Body of pancreas (tissue), 4 donors: Measurements from ENCODE around the gene ABHD12B. TPM values are rescaled to one million over a fixed set of nuclear protein-coding genes. Genes with fewer than 3 reads are reported as not detected.

Experiments
- ATAC-seq: fragments of 150-250 bp; one replicate; pipeline ENCODE4 v1.9.1; 2016
- DNase-seq, 4 donors: peaks; one replicate each; pipeline ENCODE4 v3.0.0-alpha.2; 2019
- H3K27ac ChIP-seq, 4 donors: fragments of 200-600 bp; sonication (generic); 1 replicate in 3 of 4; 2 replicates in 1 of 4; pipeline versions ENCODE4 v1.5.1 to v1.6.1; 2016 to 2019; ENCODE audit warnings: mild to moderate bottlenecking in 1 of 4, mixed read lengths in 1 of 4, moderate library complexity in 1 of 4
- H3K27me3 ChIP-seq, 2 donors: fragments of 200-600 bp; sonication (generic); one replicate each; pipeline ENCODE4 v1.6.0; 2016; ENCODE audit warnings: mild to moderate bottlenecking in 1 of 2
- H3K36me3 ChIP-seq, 2 donors: fragments of 200-600 bp; sonication (generic); replicated peaks in 1 of 2; 2 replicates each; pipeline ENCODE4 v1.5.1; 2016; ENCODE audit warnings: low read depth in 2 of 2; ENCODE audit not compliant: insufficient read depth in 1 of 2
- H3K4me1 ChIP-seq: fragments of 200-600 bp; sonication (generic); one replicate; pipeline ENCODE4 v1.6.0; 2016
- H3K4me3 ChIP-seq, 2 donors: fragments of 200-600 bp; sonication (generic); 1 replicate in 1 of 2; 2 replicates in 1 of 2; pipeline ENCODE4 v1.5.1; 2016 to 2019
- H3K9me3 ChIP-seq, 3 donors: fragments of 200-600 bp; sonication (generic); 1 replicate in 2 of 3; 2 replicates in 1 of 3; pipeline ENCODE4 v1.5.1; 2016
- CTCF ChIP-seq, 7 experiments: fragments of 450-650 bp in 4 of 7; fragments of 200-600 bp in 3 of 7; sonication (generic) in 3 of 7; IDR thresholded peaks; one replicate each; pipeline ENCODE4 v1.5.1; 2016 to 2019; ENCODE audit warnings: antibody characterized with exemption in 7 of 7
- POLR2A ChIP-seq, 3 donors: fragments of 450-650 bp; IDR thresholded peaks; one replicate each; pipeline ENCODE4 v1.6.1; 2016; ENCODE audit warnings: antibody characterized with exemption in 3 of 3, mild to moderate bottlenecking in 2 of 3
- WGBS, 2 donors: methylation state at CpG; one replicate each; pipeline ENCODE4 v1.1.5; 2017; 5-methylcytosine and 5-hydroxymethylcytosine counted together
- intact Hi-C: fragments of 100-400 bp; cut with DNase I; formaldehyde crosslinking; loops from one replicate; pipeline ENCODE4 v1.15.1; 2023
- total RNA-seq, 2 donors: library from RNA; depleted of rRNA; stranded (reverse); fragments of >200 nt; gene quantifications; one replicate each; pipeline ENCODE4 v1.1.0, GENCODE V29; 2016

The ABHD12B gene
- total RNA-seq, 2 donors from 2014 or later, result not detected

GRCh38 chr14:50825307-50825706 lies 46.5 kb upstream of the ABHD12B start:
- Histone ChIP-seq H3K36me3 (no peaks in the 10 kb centered on the region), H3K27me3 (no peaks in the 10 kb centered on the region), H3K4me3 (no peak overlapping the region), H3K27ac (no peak overlapping the region), H3K9me3 (no peaks in the 10 kb centered on the region), H3K4me1 (peaks cover 23% of the 10 kb centered on the region)
- 91 to 96% methylated on average over 1 of the region's 1 CpG for WGBS, 2 donors
- TF ChIP-seq POLR2A (IDR thresholded peaks at IDR 0.05), result no peak
- no peak for TF ChIP-seq CTCF (IDR thresholded peaks at IDR 0.05)
- no peak for DNase-seq
- ATAC-seq, result no peak
- intact Hi-C loops, result no loop called here

- H3K9me3 ChIP-seq, result no peaks in the 10 kb centered on the region
- no peak for DNase-seq
- intact Hi-C loops, result no loop called here
- no peaks in the 10 kb centered on the region for H3K36me3 ChIP-seq
- H3K27me3 ChIP-seq, result no peaks in the 10 kb centered on the region
- no peak overlapping the region for H3K4me3 ChIP-seq
- TF ChIP-seq POLR2A (IDR thresholded peaks at IDR 0.05) (no peak), CTCF (IDR thresholded peaks at IDR 0.05) (no peak)
- WGBS, 2 donors, result 95 to 96% methylated on average over 8 of the region's 8 CpGs
- ATAC-seq, result no peak
- H3K27ac ChIP-seq, result no peak overlapping the region
- H3K4me1 ChIP-seq, result peaks cover 26% of the 10 kb centered on the region
Observed at GRCh38 chr14:50826681-50827080, 45.2 kb upstream of the ABHD12B start.

GRCh38 chr14:50828721-50829488 lies 42.9 kb upstream of the ABHD12B start:
- DNase-seq, result no peak
- H3K27ac ChIP-seq, result no peak overlapping the region
- no peaks in the 10 kb centered on the region for H3K27me3 ChIP-seq
- H3K36me3 ChIP-seq, result no peaks in the 10 kb centered on the region
- 78 to 83% methylated on average over 10 of the region's 10 CpGs for WGBS, 2 donors
- no peaks in the 10 kb centered on the region for H3K9me3 ChIP-seq
- H3K4me1 ChIP-seq, result peaks cover 28% of the 10 kb centered on the region
- no peak for ATAC-seq
- no peak overlapping the region for H3K4me3 ChIP-seq
- intact Hi-C loops, result no loop called here
- TF ChIP-seq POLR2A (IDR thresholded peaks at IDR 0.05) (no peak), CTCF (IDR thresholded peaks at IDR 0.05) (no peak)

GRCh38 chr14:50829489-50830043 lies 42.3 kb upstream of the ABHD12B start:
- Histone ChIP-seq H3K4me3 (peak overlapping the region in 1 of 2 donors; percentile 57), H3K27ac (peak overlapping the region in 1 of 4 donors; percentile 80), H3K36me3 (no peaks in the 10 kb centered on the region), H3K9me3 (no peaks in the 10 kb centered on the region), H3K27me3 (no peaks in the 10 kb centered on the region), H3K4me1 (peaks cover 27% of the 10 kb centered on the region)
- ATAC-seq, result no peak
- intact Hi-C loops, result no loop called here
- DNase-seq, result no peak
- WGBS, 2 donors, result 39 to 45% methylated on average over 14 of the region's 14 CpGs
- TF ChIP-seq POLR2A (IDR thresholded peaks at IDR 0.05), result no peak
- TF ChIP-seq CTCF (IDR thresholded peaks at IDR 0.05), result no peak
